Loucy (cell line): ENCODE results near the gene DNAH6.
"Not testable (repeated sequence)": the region's sequence is repeated elsewhere in the genome, so short reads cannot be mapped to it uniquely, and the experiment has no call there.

Experiments used
- EZH2phosphoT487 ChIP-seq: fragments of 200-600 bp; IDR thresholded peaks from 2 replicates; pipeline ENCODE4 v1.6.1; 2018; ENCODE audit warnings: antibody characterized with exemption, mild to moderate bottlenecking, moderate library complexity, borderline replicate concordance
- TF ChIP-seq, protein P1 (sequence below): fragments of 200-600 bp; sonication (generic); conservative IDR thresholded peaks from 2 replicates; pipeline ENCODE4 v1.5.1; 2014; ENCODE audit warnings: mild to moderate bottlenecking, antibody characterized with exemption, low read length

- not testable (repeated sequence) for TF ChIP-seq EZH2phosphoT487
- TF ChIP-seq, protein P1, sequence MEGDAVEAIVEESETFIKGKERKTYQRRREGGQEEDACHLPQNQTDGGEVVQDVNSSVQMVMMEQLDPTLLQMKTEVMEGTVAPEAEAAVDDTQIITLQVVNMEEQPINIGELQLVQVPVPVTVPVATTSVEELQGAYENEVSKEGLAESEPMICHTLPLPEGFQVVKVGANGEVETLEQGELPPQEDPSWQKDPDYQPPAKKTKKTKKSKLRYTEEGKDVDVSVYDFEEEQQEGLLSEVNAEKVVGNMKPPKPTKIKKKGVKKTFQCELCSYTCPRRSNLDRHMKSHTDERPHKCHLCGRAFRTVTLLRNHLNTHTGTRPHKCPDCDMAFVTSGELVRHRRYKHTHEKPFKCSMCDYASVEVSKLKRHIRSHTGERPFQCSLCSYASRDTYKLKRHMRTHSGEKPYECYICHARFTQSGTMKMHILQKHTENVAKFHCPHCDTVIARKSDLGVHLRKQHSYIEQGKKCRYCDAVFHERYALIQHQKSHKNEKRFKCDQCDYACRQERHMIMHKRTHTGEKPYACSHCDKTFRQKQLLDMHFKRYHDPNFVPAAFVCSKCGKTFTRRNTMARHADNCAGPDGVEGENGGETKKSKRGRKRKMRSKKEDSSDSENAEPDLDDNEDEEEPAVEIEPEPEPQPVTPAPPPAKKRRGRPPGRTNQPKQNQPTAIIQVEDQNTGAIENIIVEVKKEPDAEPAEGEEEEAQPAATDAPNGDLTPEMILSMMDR: not testable (repeated sequence)
Measured at GRCh38 chr2:84551526-84551925, 35.2 kb downstream of the DNAH6 start.
